HG02885 (cell line): ENCODE results near the gene NPIPB8.
"Not testable (repeated sequence)": the region's sequence is repeated elsewhere in the genome, so short reads cannot be mapped to it uniquely, and the experiment has no call there.

Experiments
- ATAC-seq: cut with Tn5 transposase; IDR thresholded peaks from one replicate; pipeline ENCODE4 v1.9.1; 2021; ENCODE audit warnings: mild to moderate bottlenecking; ENCODE audit not compliant: unreplicated experiment, poor library complexity

NPIPB8 gene

DNA sequence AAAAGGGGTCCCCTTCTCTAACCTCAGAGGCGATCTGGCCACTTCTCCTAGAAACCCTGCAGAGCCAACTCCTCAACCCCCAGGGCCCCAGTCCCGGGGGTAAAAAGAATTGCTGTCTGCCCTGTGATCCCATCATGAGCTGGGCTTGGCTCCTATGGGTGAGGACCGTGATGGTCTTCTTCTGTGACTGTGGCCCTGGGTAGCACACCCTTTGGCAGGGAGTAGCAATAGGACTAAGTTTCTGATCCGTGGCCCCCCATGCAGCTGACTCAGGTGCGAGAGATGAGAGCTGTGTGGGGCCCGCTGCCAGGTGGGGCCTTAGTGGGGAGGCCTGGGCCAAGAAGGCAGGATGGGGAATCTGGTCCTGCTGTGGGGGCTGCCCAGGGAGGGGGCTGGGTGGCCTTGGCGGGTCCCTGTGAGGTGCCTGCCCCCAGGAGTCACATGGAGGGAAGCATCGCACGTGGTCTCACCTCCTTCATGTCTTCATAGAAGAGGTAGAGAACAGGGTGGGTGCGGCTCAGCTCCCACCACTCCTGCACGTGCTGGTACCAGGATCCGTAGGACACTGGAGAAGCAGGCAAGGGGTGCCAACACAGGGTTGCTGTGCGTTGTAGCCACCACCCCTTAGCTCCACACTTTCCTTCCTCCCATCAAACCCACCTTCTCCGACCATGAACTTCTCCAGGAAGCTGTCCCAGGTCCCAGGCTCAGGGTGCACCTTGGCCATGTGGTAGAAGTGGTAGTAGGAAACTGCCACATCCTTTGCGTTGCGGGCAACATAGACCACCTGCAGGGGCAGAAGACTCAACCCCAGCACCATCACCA lies 31.4 kb upstream of the NPIPB8 start:
- no peak for ATAC-seq

DNA sequence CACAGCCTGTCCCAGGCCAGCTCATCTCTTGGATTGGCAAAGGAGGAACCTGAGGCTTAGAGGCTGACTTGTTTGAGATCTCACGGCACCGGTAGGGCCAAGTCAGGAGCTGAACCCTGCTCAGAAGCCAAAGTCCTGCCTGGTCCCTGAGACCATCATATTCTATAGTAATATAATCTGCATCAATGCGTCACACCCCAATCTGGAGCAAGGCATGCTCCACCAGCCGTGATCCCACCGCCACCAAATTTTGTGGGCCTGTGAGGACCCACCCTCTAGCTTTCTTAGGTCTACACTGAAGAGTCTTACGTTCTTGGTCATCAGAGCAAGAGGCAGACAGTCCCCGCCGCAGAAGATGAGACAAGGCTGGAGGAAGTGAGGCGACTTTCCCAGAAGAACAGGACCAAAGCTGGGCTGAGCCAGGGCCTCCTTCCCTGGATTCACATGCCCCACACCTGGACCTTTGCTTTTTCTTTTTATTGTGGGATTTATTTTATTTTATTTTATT lies 30.7 kb upstream of the NPIPB8 start:
- no peak for ATAC-seq

DNA sequence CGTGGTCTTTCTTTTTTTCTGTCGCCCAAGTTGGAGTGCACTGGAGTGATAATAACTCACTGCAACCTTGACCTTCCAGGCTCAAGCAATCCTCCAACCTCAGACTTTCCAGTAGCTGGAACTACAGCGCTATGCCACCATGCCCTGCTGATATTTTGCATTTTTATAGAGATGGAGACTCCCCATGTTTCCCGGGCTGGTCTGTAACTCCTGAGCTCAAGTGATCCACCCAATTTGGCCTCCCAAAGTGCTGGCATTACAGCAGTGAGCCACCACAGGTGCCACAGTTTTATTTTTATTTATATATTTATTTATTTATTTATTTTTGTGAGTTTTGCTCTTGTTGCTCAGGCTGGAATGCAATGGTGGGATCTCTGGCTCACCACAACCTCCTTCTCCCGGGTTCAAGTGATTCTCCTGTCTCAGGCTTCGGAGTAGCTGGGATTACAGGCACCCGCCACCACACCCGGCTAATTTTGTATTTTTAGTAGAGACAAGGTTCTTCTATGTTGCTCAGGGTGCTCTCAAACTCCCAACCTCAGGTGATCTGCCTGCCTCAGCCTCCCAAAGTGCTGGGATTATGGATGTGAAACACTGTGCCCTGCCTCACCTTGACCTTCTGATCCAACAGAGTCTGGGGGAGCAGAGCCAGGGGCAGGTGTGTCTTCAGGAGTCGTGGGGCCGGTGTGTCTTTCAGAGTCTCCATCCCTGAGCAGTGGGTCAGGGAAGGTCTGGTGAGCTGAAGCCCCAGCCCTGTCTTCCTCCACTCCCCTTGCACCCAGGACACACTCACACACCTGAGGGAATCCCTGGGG lies 30.0 kb upstream of the NPIPB8 start:
- ATAC-seq = not testable (repeated sequence)

DNA sequence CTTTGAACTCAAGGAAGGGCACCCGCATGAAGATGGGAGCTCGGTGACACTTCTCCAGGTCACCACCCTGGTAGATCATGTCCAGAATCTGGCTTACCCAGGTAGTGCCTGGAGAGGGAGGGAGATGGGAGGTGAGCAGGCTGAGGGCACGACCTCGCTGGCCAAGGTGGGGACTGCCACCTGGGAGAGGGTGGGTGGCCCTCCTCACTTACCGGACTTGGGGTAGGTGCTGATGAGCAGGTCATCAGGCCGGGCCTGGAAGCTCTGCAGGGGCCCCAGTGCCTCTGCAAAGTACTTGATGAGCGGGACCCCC lies 29.4 kb upstream of the NPIPB8 start:
- ATAC-seq = not testable (repeated sequence)

DNA sequence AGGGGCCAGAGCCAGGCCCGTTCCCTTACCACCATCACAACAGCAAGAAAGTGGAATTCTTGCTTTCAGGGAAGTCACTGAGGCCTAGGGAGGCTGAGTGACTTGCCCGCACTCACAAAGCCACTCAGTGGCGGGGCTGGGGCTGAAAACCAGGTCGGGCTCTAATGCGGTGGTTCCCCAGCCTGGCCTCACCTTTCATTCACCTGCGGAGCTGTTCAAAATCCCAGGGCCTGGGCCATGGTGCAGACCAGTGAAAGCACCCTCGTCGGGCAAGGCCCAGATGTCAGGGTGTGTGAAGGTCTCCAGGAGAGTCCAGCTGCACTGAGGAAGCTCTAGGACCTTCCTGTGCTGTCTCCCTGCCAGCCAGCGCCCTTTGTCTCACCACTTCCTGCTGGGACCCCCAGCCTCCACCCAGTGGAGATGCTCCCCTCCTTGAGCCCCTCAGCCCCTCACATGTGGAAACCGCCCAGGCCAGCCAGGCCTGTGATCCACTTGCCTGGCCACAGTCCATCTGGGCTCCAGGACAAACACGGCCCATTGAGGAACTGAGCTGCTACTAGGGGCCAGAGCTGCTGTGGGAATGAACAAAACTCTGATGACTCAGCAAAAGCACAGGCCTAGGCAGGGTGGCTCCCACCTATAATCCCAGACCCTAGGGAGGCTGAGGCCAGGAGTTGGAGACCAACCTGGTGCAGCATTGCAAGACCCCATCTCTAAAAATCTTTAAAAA lies 28.8 kb upstream of the NPIPB8 start:
- ATAC-seq = not testable (repeated sequence)

DNA sequence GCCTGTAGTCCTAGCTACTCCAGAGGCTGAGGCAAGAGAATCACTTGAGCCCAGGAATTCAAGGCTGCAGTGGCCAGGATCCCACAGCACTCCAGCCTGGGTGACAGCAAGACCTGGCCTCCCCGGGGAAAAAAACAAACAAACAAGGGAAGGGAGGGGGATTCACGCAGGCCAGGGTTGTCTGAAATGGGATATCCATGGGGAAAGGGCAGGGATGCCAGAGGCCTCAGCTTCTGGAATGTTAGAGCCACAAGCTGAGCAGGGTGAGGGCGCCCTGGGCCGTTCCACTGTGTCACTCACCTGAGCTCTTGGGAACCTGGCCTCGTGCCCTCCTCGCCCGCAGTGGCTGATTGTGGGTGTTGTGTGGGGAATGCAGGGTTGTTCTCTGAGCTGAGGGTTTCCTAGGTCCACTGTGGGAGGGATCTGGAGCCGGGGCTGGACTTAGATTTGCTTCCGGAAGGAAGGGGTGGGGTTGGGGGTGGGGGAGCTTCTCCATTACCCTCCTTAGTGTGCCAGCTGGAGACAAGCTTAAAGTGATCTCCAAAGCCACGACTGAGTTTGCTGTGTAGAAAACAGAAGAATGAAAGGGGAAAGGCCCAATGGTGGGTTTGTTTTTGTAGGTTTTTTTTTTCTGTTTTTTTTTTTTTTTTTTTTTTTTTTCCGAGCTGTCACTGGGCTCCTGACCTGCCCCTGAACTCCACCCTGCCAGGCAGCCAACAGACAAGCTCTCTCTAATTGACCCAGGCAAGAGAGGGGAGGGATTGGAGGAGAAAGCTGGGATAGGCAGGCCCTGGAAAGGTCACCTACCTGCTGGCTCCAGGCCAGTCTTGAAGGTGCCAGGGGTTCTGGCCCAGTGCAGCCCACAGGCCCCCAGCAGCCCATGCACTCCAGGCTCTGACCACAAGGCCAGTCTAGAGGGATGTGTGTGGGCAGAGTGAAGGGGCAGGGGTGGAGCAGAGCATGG lies 28.0 kb upstream of the NPIPB8 start, which contains the start of gene SULT1A1:
TSS of gene SULT1A1 (minus strand) at position 414 of the 964 bp plus-strand sequence. CDS start 1,189 bp downstream, outside the sequence.
- ATAC-seq = no peak

DNA sequence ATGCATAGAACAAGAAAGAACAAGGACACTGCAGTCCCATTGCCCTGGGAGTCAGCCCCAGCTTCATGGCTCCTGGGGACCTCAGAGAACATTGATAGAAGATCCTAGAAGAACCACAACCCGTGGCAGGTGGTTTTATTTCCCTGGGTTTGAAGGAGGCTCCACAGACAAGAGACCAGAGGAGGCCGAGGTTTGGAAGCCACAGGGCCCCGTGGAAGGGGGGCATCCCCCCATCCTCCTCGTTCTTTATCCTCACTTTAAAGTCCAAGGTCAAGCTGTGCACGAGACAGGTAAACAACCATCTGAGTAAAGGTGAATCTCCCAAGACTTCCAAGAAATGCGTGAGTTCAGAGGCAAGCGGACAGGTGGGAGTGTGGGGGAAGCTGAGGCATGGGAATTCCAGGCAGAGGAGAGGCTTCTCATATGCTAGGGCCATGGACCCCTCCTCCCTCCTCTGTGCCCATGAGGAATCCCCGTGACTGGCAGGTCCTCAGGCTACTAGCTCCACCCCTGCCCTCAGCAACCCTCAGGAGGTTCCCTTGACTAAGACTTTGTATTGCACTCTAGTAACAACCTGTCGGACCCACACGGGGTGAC lies 27.2 kb upstream of the NPIPB8 start:
- ATAC-seq = no peak

DNA sequence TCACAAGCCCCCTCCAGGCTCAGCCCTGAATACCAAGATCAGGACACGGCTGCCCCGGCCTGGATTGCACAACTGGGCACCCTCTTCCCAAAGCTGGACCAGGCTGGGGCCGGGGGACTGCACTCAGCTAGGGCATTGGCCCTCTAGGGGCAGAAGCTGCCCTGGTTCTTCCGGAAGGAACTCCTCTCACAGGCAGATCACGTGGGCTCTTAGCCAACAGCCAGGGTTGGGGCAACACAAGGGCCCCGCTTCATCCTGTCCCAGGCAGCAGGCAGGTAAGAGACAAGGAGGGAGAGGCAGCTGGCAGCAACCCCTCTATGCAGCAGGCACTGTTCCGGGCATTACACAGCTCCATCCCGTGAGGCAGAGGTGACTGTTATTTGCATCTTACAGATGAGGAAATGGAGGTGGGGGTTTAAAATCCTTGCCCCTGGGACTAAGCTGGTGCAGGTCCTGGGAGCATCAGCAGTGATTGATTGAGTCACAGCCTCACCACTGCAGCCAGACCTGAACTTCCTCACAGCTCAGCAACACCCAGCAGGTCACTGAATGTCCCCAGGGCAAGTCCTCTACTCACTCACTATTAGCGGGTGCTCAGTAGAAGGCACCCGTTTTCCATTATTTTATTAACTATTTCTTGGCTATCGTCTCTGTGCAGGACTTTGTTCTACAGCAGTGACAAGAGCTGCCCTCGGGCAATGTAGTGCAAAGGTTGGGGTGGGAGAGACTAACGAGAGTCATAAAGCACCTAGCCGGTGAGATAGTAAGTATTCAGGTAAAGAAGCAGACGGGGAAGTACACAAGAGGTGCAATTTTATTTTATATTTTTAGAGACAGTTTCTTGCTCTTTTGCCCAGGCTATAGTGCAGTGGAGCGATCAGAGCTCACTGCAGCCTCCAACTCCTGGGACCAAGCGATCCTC lies 25.2 kb upstream of the NPIPB8 start:
- not testable (repeated sequence) for ATAC-seq

DNA sequence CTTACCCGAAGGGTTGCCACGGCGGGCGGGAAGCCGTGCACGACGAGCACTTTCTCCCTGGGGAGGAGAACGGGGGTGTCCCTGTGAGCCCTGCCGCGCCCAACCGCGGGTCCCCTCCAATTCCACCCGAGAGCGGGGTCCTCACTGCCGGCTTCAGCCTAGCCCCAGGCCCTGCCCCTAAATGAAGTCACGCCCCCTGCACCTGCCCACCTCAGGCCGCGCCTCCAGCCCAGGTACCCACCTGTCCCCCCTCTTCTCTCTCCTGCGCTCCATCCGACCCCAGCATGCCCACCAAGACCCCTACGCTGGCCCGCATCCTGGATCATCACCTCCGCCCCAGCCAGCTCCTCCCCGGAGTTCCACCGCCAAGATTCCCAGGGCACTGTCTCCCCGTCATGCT lies 24.0 kb upstream of the NPIPB8 start:
- ATAC-seq = not testable (repeated sequence)

DNA sequence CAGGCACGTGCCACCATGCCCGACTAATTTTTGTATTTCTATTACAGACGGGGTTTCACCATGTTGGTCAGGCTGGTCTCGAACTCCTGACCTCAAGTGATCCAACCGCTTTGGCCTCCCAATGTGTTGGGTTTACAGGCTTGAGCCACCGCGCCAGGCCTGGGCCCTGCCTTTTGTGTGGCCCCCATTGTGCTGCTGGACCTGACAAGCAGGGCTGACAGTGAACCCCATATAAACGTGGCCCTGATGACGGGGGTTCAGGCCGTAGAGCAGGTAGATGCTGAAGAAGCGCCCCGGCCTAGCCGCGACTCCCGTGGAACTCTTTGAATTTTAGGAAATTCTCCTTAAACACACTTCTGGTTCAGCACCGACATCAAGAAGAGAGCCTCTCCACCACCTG lies 23.3 kb upstream of the NPIPB8 start:
- not testable (repeated sequence) for ATAC-seq

DNA sequence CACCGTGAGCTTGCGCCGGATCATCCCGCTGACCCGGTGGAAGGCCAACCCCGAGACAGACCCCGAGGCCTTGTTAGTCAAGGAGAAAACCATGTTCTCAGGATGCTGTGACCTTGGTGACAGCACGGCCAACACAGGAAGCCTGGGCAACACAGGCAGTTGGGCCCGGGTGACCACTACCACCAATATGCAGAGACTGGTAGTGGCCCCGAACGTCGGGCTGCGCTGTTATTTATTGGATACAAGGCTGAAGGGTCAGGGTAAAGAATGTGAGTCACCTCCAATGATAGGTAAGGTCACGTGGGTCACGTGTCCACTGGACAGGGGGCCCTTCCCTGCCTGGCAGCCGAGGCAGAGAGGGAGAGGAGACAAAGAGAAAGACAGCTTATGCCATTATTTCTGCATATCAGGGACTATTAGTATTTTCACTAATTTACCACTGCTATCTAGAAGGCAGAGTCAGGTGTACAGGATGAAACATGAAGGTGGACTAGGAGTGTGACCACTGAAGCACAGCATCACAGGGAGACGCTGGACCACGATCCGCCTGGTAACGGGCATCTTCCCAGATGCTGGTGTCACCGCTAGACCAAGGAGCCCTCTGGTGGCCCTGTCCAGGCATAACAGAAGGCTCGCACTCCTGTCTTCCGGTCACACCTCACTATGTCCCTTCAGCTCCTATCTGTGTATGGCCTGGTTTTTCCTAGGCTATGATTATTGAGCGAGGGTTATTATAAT lies 22.2 kb upstream of the NPIPB8 start:
- not testable (repeated sequence) for ATAC-seq

DNA sequence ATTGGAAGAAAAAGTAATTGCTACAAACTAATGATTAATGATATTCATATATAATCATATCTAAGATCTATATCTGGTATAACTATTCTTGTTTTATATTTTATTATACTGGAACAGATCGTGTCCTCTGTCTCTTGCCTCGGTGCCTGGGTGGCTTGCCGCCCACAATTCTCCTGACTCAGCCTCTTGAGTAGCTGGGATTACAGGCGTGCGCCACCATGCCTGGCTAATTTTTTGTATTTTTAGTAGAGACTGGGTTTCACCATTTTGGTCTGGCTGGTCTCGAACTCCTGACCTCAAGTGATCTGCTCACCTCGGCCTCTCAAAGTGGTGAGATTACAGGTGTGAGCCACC lies 21.7 kb upstream of the NPIPB8 start:
- not testable (repeated sequence) for ATAC-seq

DNA sequence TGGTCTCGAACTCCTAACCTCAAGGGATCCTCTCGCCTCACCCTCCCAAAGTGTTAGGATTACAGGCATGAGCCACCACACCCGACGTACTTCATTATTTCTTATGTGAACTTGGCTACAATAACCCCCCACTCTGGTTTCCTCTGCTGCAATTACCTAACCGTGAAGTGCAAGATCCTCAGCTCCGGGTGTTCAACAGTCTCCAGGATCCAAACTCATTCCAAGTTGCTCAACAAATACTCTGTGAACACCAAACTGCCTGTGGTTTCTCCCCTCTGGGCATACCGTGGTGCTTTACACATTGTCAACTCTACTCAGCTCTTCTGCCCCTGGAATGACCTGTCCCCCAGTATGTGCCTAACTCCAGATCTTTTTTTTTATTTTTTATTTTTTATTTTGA lies 21.2 kb upstream of the NPIPB8 start:
- ATAC-seq = no peak

DNA sequence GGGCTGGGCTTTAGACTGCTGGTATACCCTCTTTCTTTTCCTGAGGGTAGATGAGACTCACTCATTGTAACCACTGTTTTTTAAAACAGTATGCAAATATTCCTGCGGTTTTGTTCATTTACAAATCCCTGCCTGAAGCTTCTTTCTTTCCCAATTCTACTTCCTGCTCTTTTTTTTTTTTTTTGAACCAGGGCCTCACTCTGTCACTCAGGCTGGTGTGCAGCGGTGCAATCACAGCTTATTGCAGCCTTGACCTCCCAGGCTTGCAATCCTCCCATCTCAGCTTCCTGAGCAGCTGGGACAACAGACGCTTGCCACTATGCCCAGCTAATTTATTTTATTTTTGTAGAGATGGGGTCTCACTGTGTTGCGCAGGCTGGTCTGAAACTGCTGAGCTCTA lies 20.0 kb upstream of the NPIPB8 start:
- ATAC-seq = no peak

DNA sequence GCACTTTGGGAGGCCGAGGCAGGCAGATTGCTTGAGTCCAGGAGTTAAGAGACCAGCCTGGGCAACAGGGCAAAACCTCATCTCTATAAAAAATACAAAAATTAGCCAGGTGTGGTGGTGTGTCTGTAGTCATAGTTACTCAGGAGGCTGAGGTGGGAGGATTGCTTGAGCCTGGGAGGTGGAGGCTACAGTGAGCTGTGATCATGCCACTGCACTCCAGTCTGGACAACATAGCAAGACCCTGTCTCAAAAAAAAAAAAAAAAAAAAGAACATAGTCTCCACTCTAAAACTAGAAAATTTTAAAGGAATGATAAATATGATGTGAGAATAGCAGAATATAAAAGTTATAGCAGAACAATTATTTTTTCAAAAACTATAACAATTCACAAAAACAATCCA lies 17.5 kb upstream of the NPIPB8 start:
- ATAC-seq = not testable (repeated sequence)

DNA sequence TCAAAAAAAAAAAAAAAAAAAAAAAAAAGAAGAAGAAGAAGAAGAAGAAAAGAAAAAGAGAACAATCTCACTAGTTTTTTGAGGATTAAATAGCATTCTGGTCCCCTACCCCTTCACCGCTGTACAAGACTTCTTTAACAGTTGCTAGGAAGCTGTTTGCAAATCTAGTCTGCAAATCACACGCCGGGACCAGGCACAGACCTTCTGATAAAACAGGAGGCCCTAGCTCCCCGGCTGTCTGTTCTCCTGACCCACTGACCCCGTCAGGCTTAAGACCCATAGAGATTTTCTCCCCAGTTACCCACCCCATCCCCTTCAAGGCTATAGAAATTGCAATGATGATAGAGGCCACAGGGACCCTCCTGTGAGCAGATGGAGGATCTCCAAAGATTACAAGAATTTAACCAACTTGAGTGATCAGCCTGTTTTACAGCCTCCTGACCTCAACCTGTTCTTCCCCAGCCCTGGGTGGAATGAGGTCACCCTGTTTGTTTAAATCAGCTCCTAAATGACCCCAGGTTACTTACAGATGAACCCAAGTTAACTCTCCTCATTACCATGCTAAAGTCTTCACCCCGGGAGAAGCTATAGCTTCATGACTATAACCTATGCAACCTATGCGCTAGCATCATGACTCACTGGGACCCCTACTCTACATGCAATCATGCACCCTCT lies 16.2 kb upstream of the NPIPB8 start:
- ATAC-seq = no peak
